Glutamatergic neuron (in vitro differentiated cells): ENCODE data around the gene RPS18. TPM values are rescaled to one million over a fixed set of nuclear protein-coding genes. Genes with fewer than 3 reads are reported as not detected.
A peak's percentile ranks its signal among the peaks of the same experiment; 100 is the strongest.

Source experiments
- DNase-seq: peaks from one replicate; pipeline ENCODE4 v3.0.0; 2022
- H3K27ac Mint-ChIP-seq: one replicate; pipeline ENCODE4 v1.8.0; 2020; ENCODE audit warnings: mild to moderate bottlenecking, mixed read lengths, inconsistent platforms; ENCODE audit not compliant: unreplicated experiment
- H3K27me3 Mint-ChIP-seq: one replicate; pipeline ENCODE4 v1.8.0; 2020; ENCODE audit warnings: mild to moderate bottlenecking, moderate library complexity, mixed read lengths, inconsistent platforms; ENCODE audit not compliant: unreplicated experiment
- H3K36me3 Mint-ChIP-seq: one replicate; pipeline ENCODE4 v1.8.0; 2020; ENCODE audit warnings: mild to moderate bottlenecking, mixed read lengths, inconsistent platforms; ENCODE audit not compliant: unreplicated experiment
- H3K4me1 Mint-ChIP-seq: one replicate; pipeline ENCODE4 v1.8.0; 2020; ENCODE audit warnings: mild to moderate bottlenecking, low read depth, mixed read lengths, inconsistent platforms; ENCODE audit not compliant: unreplicated experiment
- H3K4me3 Mint-ChIP-seq: one replicate; pipeline ENCODE4 v1.8.0; 2020; ENCODE audit warnings: mild to moderate bottlenecking, mixed read lengths, inconsistent platforms; ENCODE audit not compliant: unreplicated experiment
- H3K9me3 Mint-ChIP-seq: one replicate; pipeline ENCODE4 v1.8.0; 2020; ENCODE audit warnings: mild to moderate bottlenecking, moderate library complexity, mixed read lengths, inconsistent platforms; ENCODE audit not compliant: unreplicated experiment
- total RNA-seq: library from RNA; stranded (reverse); fragmentation: NEBNext Ultra II Directional; extraction: Animal tissue kit (Norgen Biotek cat#: 25700); gene quantifications from one replicate; pipeline ENCODE4 v1.2.1, GENCODE V29; 2021; ENCODE audit not compliant: unreplicated experiment
- TF ChIP-seq, protein P1 (sequence below): fragments of 200-600 bp; sonication (generic); IDR thresholded peaks from one replicate; pipeline ENCODE4 v1.5.0; 2021; ENCODE audit not compliant: partially characterized antibody, unreplicated experiment

The RPS18 gene
- total RNA-seq, 1 donor from 2014 or later = 1,024 TPM

DNA sequence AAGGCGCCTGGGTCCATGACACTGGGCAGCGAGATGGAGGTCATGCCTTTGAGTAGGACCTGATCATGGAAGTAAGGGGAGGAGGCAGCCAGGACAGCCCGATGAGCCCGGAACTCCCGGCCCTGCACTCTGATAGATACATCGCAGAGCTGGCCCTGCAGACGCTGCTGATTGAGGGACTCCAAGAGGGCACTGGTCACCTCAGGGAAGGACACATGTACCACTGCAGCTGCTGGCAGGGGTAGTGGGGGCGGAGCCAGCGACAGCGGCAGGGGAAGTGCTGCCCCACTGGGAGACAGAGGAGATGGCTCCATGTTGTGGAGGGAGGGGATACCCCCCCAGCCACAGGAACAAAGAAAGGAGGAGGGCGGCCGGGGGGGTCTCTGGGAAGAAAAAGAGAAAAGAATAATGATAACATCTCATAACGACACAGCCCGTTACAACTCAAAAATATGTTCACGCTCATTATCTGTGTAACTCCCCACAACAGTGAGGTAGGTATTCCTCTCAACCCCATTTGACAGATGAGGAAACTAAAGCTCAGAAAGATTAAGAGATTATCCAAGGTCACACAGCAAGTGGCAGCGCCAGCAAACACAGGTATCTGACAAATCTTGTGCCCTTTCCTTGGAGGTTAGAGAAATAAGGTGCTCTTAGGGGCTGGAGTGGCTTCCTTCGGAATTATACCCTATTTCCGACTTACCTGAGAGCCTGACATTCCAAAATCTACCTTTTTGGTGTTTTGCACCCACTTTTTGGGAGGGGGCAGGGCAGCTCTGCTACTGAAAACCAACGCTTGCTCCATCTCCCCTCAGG is 44.9 kb downstream of the RPS18 start:
- Mint-ChIP-seq H3K27ac (peak overlapping the region; percentile 33), H3K4me3 (peak overlapping the region; percentile 81)

DNA sequence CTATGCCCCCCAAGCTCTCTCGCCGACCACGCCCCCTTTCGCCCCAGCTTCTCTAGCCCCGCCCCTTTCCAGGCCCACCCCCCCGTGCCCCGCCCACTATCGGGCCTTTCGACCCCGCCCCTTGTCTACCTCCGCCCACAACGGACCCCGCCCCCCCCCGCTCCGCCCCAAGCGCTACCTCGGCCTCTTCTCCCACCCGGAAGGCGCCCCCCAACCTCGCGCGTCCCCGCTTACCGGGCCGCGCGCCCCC is 45.5 kb downstream of the RPS18 start:
- peak overlapping the region; percentile 81 for H3K4me3 Mint-ChIP-seq
- peaks cover 10% of the 10 kb centered on the region for H3K27me3 Mint-ChIP-seq
- no peak for DNase-seq
- TF ChIP-seq, protein P1, sequence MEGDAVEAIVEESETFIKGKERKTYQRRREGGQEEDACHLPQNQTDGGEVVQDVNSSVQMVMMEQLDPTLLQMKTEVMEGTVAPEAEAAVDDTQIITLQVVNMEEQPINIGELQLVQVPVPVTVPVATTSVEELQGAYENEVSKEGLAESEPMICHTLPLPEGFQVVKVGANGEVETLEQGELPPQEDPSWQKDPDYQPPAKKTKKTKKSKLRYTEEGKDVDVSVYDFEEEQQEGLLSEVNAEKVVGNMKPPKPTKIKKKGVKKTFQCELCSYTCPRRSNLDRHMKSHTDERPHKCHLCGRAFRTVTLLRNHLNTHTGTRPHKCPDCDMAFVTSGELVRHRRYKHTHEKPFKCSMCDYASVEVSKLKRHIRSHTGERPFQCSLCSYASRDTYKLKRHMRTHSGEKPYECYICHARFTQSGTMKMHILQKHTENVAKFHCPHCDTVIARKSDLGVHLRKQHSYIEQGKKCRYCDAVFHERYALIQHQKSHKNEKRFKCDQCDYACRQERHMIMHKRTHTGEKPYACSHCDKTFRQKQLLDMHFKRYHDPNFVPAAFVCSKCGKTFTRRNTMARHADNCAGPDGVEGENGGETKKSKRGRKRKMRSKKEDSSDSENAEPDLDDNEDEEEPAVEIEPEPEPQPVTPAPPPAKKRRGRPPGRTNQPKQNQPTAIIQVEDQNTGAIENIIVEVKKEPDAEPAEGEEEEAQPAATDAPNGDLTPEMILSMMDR = no peak
- H3K9me3 Mint-ChIP-seq = peaks cover 15% of the 10 kb centered on the region
- peaks cover 23% of the 10 kb centered on the region for H3K4me1 Mint-ChIP-seq
- H3K36me3 Mint-ChIP-seq = no peaks in the 10 kb centered on the region
- peak overlapping the region; percentile 33 for H3K27ac Mint-ChIP-seq

More for the DNA sequence above, 44.9 kb downstream of the RPS18 start:
- DNase-seq = no peak
- Mint-ChIP-seq H3K36me3 (no peaks in the 10 kb centered on the region), H3K9me3 (peaks cover 15% of the 10 kb centered on the region), H3K4me1 (peaks cover 18% of the 10 kb centered on the region), H3K27me3 (peaks cover 9% of the 10 kb centered on the region)
- TF ChIP-seq, protein P1 = no peak

DNA sequence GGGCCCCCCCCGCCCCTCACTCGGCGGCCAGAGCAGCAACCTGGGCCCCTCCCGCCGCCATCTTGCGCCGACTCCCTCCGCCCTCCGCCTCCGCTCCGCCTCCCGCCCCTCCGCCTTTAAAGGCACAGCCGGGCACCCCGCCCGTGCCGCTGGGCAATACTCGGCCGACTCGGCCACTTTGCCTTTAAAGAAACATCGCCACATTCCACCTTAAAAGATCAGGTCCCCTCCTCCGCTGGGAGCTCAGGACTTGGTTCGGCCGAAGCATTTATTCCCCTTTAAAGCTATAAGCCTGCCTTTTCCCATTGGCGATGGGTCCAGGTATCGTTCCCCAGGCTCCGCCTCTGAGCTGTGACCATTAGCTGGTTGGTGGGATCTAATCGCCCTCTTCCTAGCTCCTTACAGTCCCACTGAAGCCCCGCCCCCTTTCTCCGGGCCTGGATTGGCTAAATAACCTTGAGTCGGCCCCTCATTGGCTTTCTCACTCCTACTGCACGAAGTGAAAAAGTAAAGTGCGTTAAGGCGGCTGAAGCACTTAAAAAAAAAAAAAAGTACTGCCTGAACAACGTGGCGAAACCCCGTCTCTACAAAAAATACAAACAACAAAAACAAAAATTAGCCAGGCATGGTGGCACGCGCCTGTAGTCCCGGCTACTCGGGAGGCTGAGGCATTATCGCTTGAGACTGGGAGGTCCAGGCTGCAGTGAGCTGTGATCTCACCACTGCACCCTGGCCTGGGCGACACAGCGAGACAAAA is 46.0 kb downstream of the RPS18 start, which contains the start of gene ZBTB22:
ZBTB22 (minus strand) TSS at position 76 of the 757 bp plus-strand sequence. CDS start 828 bp downstream, outside the sequence.
- Mint-ChIP-seq H3K27me3 (peaks cover 14% of the 10 kb centered on the region), H3K4me1 (peaks cover 24% of the 10 kb centered on the region), H3K4me3 (peak within 1 kb of the TSS; percentile 92), H3K36me3 (no peaks in the 10 kb centered on the region), H3K27ac (peak within 1 kb of the TSS; percentile 87), H3K9me3 (peaks cover 15% of the 10 kb centered on the region)
- peak; percentile 99 for DNase-seq
- TF ChIP-seq, protein P1 = no peak

DNA sequence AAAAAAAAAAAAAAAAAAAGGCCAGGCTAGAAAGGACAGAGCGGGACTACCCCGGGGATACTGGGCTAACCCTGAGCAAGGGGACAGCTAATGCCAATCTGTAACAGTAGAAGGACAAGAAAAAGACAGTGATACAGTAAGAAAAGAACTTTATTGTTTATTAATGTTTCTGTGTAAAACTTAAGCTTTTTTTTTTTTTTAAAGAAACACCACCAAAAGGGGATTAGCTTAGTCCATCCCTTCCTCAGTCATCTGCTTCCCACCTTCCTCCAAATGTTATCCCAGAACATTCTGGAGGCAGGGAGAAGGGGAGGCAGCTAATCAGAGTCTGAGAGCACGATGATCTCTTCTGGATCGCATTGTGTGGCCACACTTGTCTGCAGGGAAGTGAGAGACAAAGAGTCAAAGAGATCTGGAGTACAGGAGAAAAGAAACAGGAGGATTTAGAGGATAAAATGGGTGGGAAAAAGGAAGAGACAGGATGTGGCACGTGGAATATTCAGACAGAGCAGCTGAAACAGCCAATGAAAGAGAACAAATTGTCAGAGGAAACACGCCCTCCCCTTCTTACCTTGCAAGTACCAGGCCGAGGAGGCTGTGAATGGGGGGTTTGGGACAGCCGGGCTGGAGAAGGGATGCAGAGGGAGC is 46.7 kb downstream of the RPS18 start:
- H3K4me1 Mint-ChIP-seq = peaks cover 23% of the 10 kb centered on the region
- peaks cover 17% of the 10 kb centered on the region for H3K9me3 Mint-ChIP-seq
- H3K27me3 Mint-ChIP-seq = peaks cover 21% of the 10 kb centered on the region
- peak overlapping the region; percentile 87 for H3K27ac Mint-ChIP-seq
- H3K36me3 Mint-ChIP-seq = no peaks in the 10 kb centered on the region
- H3K4me3 Mint-ChIP-seq = peak overlapping the region; percentile 92
- TF ChIP-seq, protein P1 = no peak
- DNase-seq = no peak

DNA sequence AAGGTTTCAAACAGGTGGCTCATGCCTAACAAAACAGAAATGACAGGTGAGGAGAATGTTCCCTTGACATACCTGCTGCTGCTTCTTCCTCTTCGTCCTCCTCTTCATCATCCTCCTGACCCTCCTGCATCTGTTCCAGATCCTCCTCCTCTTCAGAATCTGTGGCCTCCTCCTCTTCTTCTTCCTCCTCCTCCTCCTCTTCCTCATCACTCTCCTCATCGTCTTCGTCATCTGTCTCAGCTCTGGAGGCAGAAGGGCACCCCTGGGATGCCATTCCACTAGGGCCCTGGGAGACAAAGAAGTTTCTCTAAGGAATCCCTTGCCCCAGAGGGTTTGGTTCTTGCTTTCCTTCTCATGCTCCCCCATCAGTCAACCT is 48.1 kb downstream of the RPS18 start:
- peak overlapping the region; percentile 25 for H3K4me3 Mint-ChIP-seq
- peak overlapping the region; percentile 72 for H3K27ac Mint-ChIP-seq
- no peak for DNase-seq
- TF ChIP-seq, protein P1 = no peak
- no peaks in the 10 kb centered on the region for H3K36me3 Mint-ChIP-seq
- H3K9me3 Mint-ChIP-seq = peaks cover 20% of the 10 kb centered on the region
- H3K4me1 Mint-ChIP-seq = peaks cover 22% of the 10 kb centered on the region
- H3K27me3 Mint-ChIP-seq = peaks cover 19% of the 10 kb centered on the region
